ENCODE measurements around the gene MAFG. TPM values are rescaled to one million over a fixed set of nuclear protein-coding genes. Genes with fewer than 3 reads are reported as not detected.

The MAFG gene
- total and polyA plus RNA-seq, 2 of the 13 experiments (the other 11 are each of a cell fraction or from before 2014, with no cell fraction given), result 14.5 to 20.0 TPM

DNA sequence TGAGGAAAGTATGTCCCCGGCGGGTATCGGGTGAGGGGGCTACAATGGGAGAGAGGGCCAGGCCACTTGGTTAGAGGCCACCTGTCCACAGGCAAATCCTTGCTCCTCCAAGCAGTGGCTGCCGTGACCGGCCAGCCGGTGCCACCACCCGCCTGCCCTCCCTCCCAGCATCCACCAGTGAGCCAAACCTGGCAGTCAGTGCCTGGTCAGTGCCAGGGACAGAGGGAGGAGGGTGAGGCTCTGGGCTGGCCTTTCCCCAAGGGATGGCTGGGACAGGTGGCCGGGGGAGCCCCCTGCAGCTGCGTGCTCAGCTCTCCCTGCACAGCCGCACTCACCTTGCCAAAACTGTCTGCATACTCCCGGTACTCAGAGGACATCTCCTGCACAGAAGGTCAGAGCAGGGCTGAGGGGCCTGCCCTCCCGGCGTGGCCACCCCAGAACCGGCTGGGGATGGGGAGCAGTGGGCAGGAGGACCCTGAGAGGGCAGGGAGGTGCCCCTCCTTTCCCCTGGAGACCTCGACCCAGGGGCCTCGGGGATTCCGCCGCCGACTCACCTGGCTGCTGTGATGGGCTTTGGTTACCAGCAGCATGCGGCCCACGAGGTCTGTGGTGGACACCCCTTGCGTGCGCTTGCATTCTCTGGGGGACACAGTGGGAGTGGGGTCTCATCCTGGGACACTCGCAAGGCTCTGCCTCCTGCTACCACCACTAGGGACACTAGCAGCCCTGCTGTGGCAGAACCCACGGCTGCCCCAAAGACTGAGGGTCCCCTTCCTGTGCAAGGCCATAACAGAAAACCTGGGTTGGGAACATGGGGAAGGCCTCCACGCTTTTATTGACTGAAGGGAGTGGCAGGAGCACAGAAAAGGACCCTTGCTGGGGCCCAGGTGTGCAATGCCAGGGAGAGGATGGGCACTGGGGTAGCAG lies 20.1 kb downstream of the MAFG start (continued):
- TF ChIP-seq ZNF646 (CRISPR knock-in tag; IDR thresholded peaks at IDR 0.05) (0 out of 2 replicates have a peak, but pooled peaks have one; percentile 33), CC2D1A (CRISPR knock-in tag; IDR thresholded peaks at IDR 0.05) (no peak), ZBTB4 (CRISPR knock-in tag; IDR thresholded peaks at IDR 0.05; ENCODE audit: borderline replicate concordance) (0 out of 2 replicates have a peak, but pooled peaks have one; percentile 65), ZBTB10 (CRISPR knock-in tag; IDR thresholded peaks at IDR 0.05; ENCODE audit: borderline replicate concordance) (no peak), ZNF724P (CRISPR knock-in tag; IDR thresholded peaks at IDR 0.05; ENCODE audit: borderline replicate concordance) (0 out of 2 replicates have a peak, but pooled peaks have one; percentile 21), HOXA7 (CRISPR knock-in tag; IDR thresholded peaks at IDR 0.05) (0 out of 2 replicates have a peak, but pooled peaks have one; percentile 11), MEF2D (CRISPR knock-in tag; IDR thresholded peaks at IDR 0.05) (peak; percentile 12; the same call in 1 of the 2 replicates), ZNF772 (CRISPR knock-in tag; IDR thresholded peaks at IDR 0.05) (0 out of 2 replicates have a peak, but pooled peaks have one; percentile 26), ZNF263 (CRISPR knock-in tag; IDR thresholded peaks at IDR 0.05) (no peak), MYC (CRISPR knock-in tag; IDR thresholded peaks at IDR 0.05; ENCODE audit: borderline replicate concordance) (no peak), CTCF (CRISPR knock-in tag; IDR thresholded peaks at IDR 0.05) (0 out of 2 replicates have a peak, but pooled peaks have one; percentile 7), RXRA (CRISPR knock-in tag; IDR thresholded peaks at IDR 0.05) (peak; percentile 27)

Measured in HepG2 (cell line).